A673 (cell line): Measurements from ENCODE around the gene SLCO1B3.

Experiments used
- CTCF ChIP-seq: fragments of 300-800, 200-600 bp; sonication (generic); conservative IDR thresholded peaks from 2 replicates; pipeline ENCODE4 v1.5.1; 2017; ENCODE audit warnings: low read depth, mild to moderate bottlenecking, antibody characterized with exemption, low read length, moderate library complexity, mixed read lengths
- EZH2 ChIP-seq: fragments of 200-600 bp; sonication (generic); IDR thresholded peaks from 2 replicates; pipeline ENCODE4 v1.6.1; 2017; ENCODE audit warnings: borderline replicate concordance, low read depth, mild to moderate bottlenecking, mixed read lengths, antibody characterized with exemption, low read length; ENCODE audit not compliant: poor library complexity, severe bottlenecking

GRCh38 chr12:20800160-20800559 lies 10.3 kb upstream of the SLCO1B3 start:
- TF ChIP-seq CTCF (no peak), EZH2 (no peak)
